ENCODE measurements around the gene SHISA9.

The SHISA9 gene

DNA sequence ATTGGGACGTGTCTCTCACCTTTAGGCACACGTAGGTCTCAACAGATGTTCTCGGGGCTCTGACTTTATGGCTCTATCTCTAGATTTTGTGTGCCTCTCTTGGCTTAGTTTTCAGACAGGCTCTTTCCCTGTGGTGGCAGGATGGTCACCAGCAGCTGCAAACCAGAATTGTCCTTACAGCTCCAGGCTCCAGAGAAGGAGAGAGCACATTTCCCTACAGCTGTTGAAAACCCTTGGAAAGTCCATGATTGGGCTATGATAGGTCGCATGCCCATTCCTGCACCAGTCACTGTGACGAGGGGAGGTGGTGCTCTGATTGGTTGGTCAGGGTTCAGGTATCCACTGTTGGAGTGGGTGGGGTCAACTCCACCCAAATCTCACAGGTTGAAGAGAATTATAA, 41.5 kb downstream of the SHISA9 start:
- ATAC-seq = no peak
- TF ChIP-seq ZNF8 (CRISPR knock-in tag; IDR thresholded peaks at IDR 0.05) = no peak
- TF ChIP-seq, protein P1, sequence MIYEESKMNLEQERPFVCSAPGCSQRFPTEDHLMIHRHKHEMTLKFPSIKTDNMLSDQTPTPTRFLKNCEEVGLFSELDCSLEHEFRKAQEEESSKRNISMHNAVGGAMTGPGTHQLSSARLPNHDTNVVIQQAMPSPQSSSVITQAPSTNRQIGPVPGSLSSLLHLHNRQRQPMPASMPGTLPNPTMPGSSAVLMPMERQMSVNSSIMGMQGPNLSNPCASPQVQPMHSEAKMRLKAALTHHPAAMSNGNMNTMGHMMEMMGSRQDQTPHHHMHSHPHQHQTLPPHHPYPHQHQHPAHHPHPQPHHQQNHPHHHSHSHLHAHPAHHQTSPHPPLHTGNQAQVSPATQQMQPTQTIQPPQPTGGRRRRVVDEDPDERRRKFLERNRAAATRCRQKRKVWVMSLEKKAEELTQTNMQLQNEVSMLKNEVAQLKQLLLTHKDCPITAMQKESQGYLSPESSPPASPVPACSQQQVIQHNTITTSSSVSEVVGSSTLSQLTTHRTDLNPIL (CRISPR knock-in tag; IDR thresholded peaks at IDR 0.05; ENCODE audit: low read depth) = no peak

DNA sequence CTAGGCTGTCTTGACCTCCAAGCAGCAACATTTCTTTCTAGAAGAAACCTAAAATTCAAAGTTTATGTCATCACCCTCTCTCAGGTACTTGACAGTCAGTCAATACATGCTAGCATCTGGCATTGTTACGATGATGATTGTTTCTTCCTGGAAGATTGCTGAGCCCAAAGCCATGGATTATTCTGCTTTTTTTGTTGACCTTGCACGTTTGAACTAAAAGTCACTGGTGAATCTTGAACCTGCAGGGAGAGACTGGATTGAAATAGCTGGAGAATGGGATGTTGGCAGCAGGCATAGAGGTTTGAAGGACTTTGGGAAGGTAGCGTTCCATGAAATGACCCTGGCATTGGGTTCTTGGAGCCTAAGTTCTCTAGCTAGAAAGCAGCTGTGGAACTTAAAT, 42.9 kb downstream of the SHISA9 start:
- ATAC-seq = no peak
- TF ChIP-seq ARNTL (CRISPR knock-in tag; IDR thresholded peaks at IDR 0.05; ENCODE audit: borderline replicate concordance, low read depth) = no peak
- TF ChIP-seq, protein P1 (CRISPR knock-in tag; IDR thresholded peaks at IDR 0.05; ENCODE audit: low read depth) = no peak
- TF ChIP-seq ZNF70 (CRISPR knock-in tag; IDR thresholded peaks at IDR 0.05) = no peak
- TF ChIP-seq, protein P2, sequence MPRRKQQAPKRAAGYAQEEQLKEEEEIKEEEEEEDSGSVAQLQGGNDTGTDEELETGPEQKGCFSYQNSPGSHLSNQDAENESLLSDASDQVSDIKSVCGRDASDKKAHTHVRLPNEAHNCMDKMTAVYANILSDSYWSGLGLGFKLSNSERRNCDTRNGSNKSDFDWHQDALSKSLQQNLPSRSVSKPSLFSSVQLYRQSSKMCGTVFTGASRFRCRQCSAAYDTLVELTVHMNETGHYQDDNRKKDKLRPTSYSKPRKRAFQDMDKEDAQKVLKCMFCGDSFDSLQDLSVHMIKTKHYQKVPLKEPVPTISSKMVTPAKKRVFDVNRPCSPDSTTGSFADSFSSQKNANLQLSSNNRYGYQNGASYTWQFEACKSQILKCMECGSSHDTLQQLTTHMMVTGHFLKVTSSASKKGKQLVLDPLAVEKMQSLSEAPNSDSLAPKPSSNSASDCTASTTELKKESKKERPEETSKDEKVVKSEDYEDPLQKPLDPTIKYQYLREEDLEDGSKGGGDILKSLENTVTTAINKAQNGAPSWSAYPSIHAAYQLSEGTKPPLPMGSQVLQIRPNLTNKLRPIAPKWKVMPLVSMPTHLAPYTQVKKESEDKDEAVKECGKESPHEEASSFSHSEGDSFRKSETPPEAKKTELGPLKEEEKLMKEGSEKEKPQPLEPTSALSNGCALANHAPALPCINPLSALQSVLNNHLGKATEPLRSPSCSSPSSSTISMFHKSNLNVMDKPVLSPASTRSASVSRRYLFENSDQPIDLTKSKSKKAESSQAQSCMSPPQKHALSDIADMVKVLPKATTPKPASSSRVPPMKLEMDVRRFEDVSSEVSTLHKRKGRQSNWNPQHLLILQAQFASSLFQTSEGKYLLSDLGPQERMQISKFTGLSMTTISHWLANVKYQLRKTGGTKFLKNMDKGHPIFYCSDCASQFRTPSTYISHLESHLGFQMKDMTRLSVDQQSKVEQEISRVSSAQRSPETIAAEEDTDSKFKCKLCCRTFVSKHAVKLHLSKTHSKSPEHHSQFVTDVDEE (CRISPR knock-in tag; IDR thresholded peaks at IDR 0.05) = no peak
- no peak for TF ChIP-seq CSDC2 (CRISPR knock-in tag; IDR thresholded peaks at IDR 0.05)
- TF ChIP-seq, protein P3, sequence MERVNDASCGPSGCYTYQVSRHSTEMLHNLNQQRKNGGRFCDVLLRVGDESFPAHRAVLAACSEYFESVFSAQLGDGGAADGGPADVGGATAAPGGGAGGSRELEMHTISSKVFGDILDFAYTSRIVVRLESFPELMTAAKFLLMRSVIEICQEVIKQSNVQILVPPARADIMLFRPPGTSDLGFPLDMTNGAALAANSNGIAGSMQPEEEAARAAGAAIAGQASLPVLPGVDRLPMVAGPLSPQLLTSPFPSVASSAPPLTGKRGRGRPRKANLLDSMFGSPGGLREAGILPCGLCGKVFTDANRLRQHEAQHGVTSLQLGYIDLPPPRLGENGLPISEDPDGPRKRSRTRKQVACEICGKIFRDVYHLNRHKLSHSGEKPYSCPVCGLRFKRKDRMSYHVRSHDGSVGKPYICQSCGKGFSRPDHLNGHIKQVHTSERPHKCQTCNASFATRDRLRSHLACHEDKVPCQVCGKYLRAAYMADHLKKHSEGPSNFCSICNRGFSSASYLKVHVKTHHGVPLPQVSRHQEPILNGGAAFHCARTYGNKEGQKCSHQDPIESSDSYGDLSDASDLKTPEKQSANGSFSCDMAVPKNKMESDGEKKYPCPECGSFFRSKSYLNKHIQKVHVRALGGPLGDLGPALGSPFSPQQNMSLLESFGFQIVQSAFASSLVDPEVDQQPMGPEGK (CRISPR knock-in tag; IDR thresholded peaks at IDR 0.05; ENCODE audit: borderline replicate concordance) = no peak
- TF ChIP-seq ZFP30 (CRISPR knock-in tag; IDR thresholded peaks at IDR 0.05) = no peak
- TF ChIP-seq, protein P4, sequence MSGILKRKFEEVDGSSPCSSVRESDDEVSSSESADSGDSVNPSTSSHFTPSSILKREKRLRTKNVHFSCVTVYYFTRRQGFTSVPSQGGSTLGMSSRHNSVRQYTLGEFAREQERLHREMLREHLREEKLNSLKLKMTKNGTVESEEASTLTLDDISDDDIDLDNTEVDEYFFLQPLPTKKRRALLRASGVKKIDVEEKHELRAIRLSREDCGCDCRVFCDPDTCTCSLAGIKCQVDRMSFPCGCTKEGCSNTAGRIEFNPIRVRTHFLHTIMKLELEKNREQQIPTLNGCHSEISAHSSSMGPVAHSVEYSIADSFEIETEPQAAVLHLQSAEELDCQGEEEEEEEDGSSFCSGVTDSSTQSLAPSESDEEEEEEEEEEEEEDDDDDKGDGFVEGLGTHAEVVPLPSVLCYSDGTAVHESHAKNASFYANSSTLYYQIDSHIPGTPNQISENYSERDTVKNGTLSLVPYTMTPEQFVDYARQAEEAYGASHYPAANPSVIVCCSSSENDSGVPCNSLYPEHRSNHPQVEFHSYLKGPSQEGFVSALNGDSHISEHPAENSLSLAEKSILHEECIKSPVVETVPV (CRISPR knock-in tag; IDR thresholded peaks at IDR 0.05) = no peak
- TF ChIP-seq ZNF565 (CRISPR knock-in tag; conservative IDR thresholded peaks at IDR 0.05; ENCODE audit: low read depth) = no peak
- no peak for TF ChIP-seq GLIS3 (CRISPR knock-in tag; IDR thresholded peaks at IDR 0.05)
- no peak for TF ChIP-seq RARB (CRISPR knock-in tag; IDR thresholded peaks at IDR 0.05)
- TF ChIP-seq, protein P5, sequence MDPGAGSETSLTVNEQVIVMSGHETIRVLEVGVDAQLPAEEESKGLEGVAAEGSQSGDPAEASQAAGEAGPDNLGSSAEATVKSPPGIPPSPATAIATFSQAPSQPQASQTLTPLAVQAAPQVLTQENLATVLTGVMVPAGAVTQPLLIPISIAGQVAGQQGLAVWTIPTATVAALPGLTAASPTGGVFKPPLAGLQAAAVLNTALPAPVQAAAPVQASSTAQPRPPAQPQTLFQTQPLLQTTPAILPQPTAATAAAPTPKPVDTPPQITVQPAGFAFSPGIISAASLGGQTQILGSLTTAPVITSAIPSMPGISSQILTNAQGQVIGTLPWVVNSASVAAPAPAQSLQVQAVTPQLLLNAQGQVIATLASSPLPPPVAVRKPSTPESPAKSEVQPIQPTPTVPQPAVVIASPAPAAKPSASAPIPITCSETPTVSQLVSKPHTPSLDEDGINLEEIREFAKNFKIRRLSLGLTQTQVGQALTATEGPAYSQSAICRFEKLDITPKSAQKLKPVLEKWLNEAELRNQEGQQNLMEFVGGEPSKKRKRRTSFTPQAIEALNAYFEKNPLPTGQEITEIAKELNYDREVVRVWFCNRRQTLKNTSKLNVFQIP (CRISPR knock-in tag; IDR thresholded peaks at IDR 0.05; ENCODE audit: borderline replicate concordance, low read depth) = no peak
- TF ChIP-seq PPARA (CRISPR knock-in tag; IDR thresholded peaks at IDR 0.05; ENCODE audit: borderline replicate concordance) = no peak
- no peak for TF ChIP-seq BACH2 (CRISPR knock-in tag; IDR thresholded peaks at IDR 0.05; ENCODE audit: borderline replicate concordance)
- no peak for TF ChIP-seq ZC3H10 (CRISPR knock-in tag; IDR thresholded peaks at IDR 0.05)
- TF ChIP-seq TCF4 (CRISPR knock-in tag; IDR thresholded peaks at IDR 0.05; ENCODE audit: borderline replicate concordance) = no peak

DNA sequence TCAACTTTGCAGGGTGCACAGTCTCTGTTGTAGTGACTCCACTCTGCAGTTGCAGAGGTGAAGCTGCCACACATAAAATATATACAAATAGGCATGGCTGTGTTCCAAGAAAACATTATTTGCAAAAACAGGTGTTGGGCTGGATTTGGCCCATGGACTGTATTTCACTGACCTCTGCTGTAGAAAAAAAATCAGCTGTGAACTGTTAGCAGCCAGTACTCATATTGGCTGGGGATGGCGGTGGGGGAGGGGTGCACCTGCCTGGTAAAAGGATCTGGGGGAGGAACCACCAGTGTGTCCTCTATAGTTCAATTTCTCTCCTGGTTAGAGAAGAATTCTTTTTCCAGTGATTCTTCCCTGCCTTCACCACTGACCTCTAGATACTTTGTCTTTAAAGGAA, 50.0 kb downstream of the SHISA9 start:
- TF ChIP-seq GLIS3 (CRISPR knock-in tag; IDR thresholded peaks at IDR 0.05) = no peak
- TF ChIP-seq ISL1 (CRISPR knock-in tag; IDR thresholded peaks at IDR 0.05) = no peak
- no peak for TF ChIP-seq ZC3H10 (CRISPR knock-in tag; IDR thresholded peaks at IDR 0.05)
- no peak for TF ChIP-seq CSDC2 (CRISPR knock-in tag; IDR thresholded peaks at IDR 0.05)
- no peak for TF ChIP-seq BACH2 (CRISPR knock-in tag; IDR thresholded peaks at IDR 0.05; ENCODE audit: borderline replicate concordance)
- no peak for TF ChIP-seq ZNF8 (CRISPR knock-in tag; IDR thresholded peaks at IDR 0.05)
- no peak for TF ChIP-seq SNAI2 (CRISPR knock-in tag; IDR thresholded peaks at IDR 0.05)
- TF ChIP-seq TOX (CRISPR knock-in tag; IDR thresholded peaks at IDR 0.05; ENCODE audit: borderline replicate concordance) = no peak
- TF ChIP-seq, protein P4 (CRISPR knock-in tag; IDR thresholded peaks at IDR 0.05) = no peak
- TF ChIP-seq, protein P5 (CRISPR knock-in tag; IDR thresholded peaks at IDR 0.05; ENCODE audit: borderline replicate concordance, low read depth) = no peak
- TF ChIP-seq, protein P2 (CRISPR knock-in tag; IDR thresholded peaks at IDR 0.05) = no peak
- ATAC-seq = no peak
